Naive B cell (primary cell): ENCODE data around the gene RNF214. TPM values are rescaled to one million over a fixed set of nuclear protein-coding genes. Genes with fewer than 3 reads are reported as not detected.

Experiments used
- ATAC-seq, 2 donors: fragments of 150-1000 bp; cut with Tn5 transposase; 2 replicates each; pipeline ENCODE4 v1.10.0; 2021; ENCODE audit warnings: low read depth in 2 of 2, mild to moderate bottlenecking in 2 of 2, moderate library complexity in 2 of 2
- DNase-seq: peaks from one replicate; pipeline ENCODE4 v3.0.0; 2022
- H3K27ac Mint-ChIP-seq, 6 donors: one replicate each; pipeline ENCODE4 v1.8.0; 2020 to 2022; ENCODE audit warnings: mild to moderate bottlenecking in 6 of 6, mixed read lengths in 6 of 6, moderate library complexity in 5 of 6, inconsistent platforms in 2 of 6
- H3K27me3 Mint-ChIP-seq, 3 donors: one replicate each; pipeline ENCODE4 v1.8.0; 2021 to 2022; ENCODE audit warnings: mixed read lengths in 3 of 3, mild to moderate bottlenecking in 1 of 3
- H3K36me3 Mint-ChIP-seq, 2 donors: one replicate each; pipeline ENCODE4 v1.8.0; 2020 to 2022; ENCODE audit warnings: mixed read lengths in 2 of 2, inconsistent platforms in 1 of 2, mild to moderate bottlenecking in 1 of 2
- H3K4me1 Mint-ChIP-seq, 3 donors: one replicate each; pipeline ENCODE4 v1.8.0; 2020 to 2022; ENCODE audit warnings: mixed read lengths in 3 of 3, inconsistent platforms in 1 of 3, mild to moderate bottlenecking in 1 of 3, moderate library complexity in 1 of 3
- H3K4me3 Mint-ChIP-seq, 8 donors: one replicate each; pipeline ENCODE4 v1.8.0; 2020 to 2022; ENCODE audit warnings: mild to moderate bottlenecking in 8 of 8, mixed read lengths in 8 of 8, moderate library complexity in 8 of 8, inconsistent platforms in 2 of 8
- H3K9me3 Mint-ChIP-seq, 7 donors: one replicate each; pipeline ENCODE4 v1.8.0; 2020 to 2022; ENCODE audit warnings: mixed read lengths in 7 of 7, mild to moderate bottlenecking in 5 of 7, inconsistent platforms in 2 of 7, moderate library complexity in 1 of 7
- polyA plus RNA-seq, 6 donors: library from polyadenylated mRNA; unstranded; fragments of 300-500 nt; fragmentation: Illumina TruSeq; gene quantifications; one replicate each; pipeline ENCODE4 v1.2.3, GENCODE V29; 2021; ENCODE audit warnings: low read depth in 6 of 6

RNF214 gene
- polyA plus RNA-seq, 6 donors from 2014 or later: 1.4 to 15.5 (median 13.4) TPM

- ATAC-seq (no peak), DNase-seq (no peak)
- H3K36me3 Mint-ChIP-seq: no peaks in the 10 kb centered on the region
- peaks cover 0 to 3% (median 0%) of the 10 kb centered on the region in 3 donors for H3K4me1 Mint-ChIP-seq
- peak overlapping the region in 2 of 6 donors; percentile 31 to 49 for H3K27ac Mint-ChIP-seq
- no peaks in the 10 kb centered on the region for H3K9me3 Mint-ChIP-seq
- H3K4me3 Mint-ChIP-seq: no peak overlapping the region
- H3K27me3 Mint-ChIP-seq: peaks cover 0 to 6% (median 0%) of the 10 kb centered on the region in 3 donors
Measured at GRCh38 chr11:117298195-117298594, 65.7 kb downstream of the RNF214 start.

- Mint-ChIP-seq H3K27me3 (peaks cover 0 to 6% (median 0%) of the 10 kb centered on the region in 3 donors), H3K4me1 (peaks cover 0 to 3% (median 0%) of the 10 kb centered on the region in 3 donors), H3K9me3 (no peaks in the 10 kb centered on the region), H3K36me3 (no peaks in the 10 kb centered on the region), H3K4me3 (peak overlapping the region in 1 of 8 donors; percentile 47), H3K27ac (peak overlapping the region in 2 of 6 donors; percentile 24 to 72)
- DNase-seq (no peak), ATAC-seq (no peak)
Measured at GRCh38 chr11:117299351-117300282, 67.1 kb downstream of the RNF214 start.

GRCh38 chr11:117300283-117300663 is 67.8 kb downstream of the RNF214 start:
- no peaks in the 10 kb centered on the region for H3K36me3 Mint-ChIP-seq
- no peak overlapping the region for H3K4me3 Mint-ChIP-seq

GRCh38 chr11:117300773-117301172 is 68.3 kb downstream of the RNF214 start:
- Mint-ChIP-seq H3K9me3 (no peaks in the 10 kb centered on the region), H3K4me1 (peaks cover 0 to 3% (median 0%) of the 10 kb centered on the region in 3 donors), H3K27me3 (peaks cover 0 to 6% (median 0%) of the 10 kb centered on the region in 3 donors), H3K27ac (peak overlapping the region in 2 of 6 donors; percentile 47 to 91), H3K36me3 (no peaks in the 10 kb centered on the region), H3K4me3 (no peak overlapping the region)
- ATAC-seq: no peak
- DNase-seq: no peak

More at GRCh38 chr11:117300283-117300663, 67.8 kb downstream of the RNF214 start:
- no peaks in the 10 kb centered on the region for H3K9me3 Mint-ChIP-seq
- DNase-seq: no peak
- peak overlapping the region in 1 of 6 donors; percentile 69 for H3K27ac Mint-ChIP-seq
- peaks cover 0 to 6% (median 0%) of the 10 kb centered on the region in 3 donors for H3K27me3 Mint-ChIP-seq
- no peak for ATAC-seq
- peaks cover 0 to 3% (median 0%) of the 10 kb centered on the region in 3 donors for H3K4me1 Mint-ChIP-seq

- H3K36me3 Mint-ChIP-seq: no peaks in the 10 kb centered on the region
- H3K9me3 Mint-ChIP-seq: no peaks in the 10 kb centered on the region
Measured at GRCh38 chr11:117302228-117302627, 69.8 kb downstream of the RNF214 start.

GRCh38 chr11:117303101-117303500 is 70.6 kb downstream of the RNF214 start:
- no peak overlapping the region for H3K4me3 Mint-ChIP-seq
- H3K27me3 Mint-ChIP-seq: peaks cover 0 to 6% (median 3%) of the 10 kb centered on the region in 3 donors
- H3K36me3 Mint-ChIP-seq: no peaks in the 10 kb centered on the region
- no peak for DNase-seq
- peaks cover 0 to 3% (median 0%) of the 10 kb centered on the region in 3 donors for H3K4me1 Mint-ChIP-seq
- no peak for ATAC-seq
- H3K9me3 Mint-ChIP-seq: no peaks in the 10 kb centered on the region
- no peak overlapping the region for H3K27ac Mint-ChIP-seq

More at GRCh38 chr11:117302228-117302627, 69.8 kb downstream of the RNF214 start:
- no peak overlapping the region for H3K4me3 Mint-ChIP-seq
- H3K4me1 Mint-ChIP-seq: peaks cover 0 to 3% (median 0%) of the 10 kb centered on the region in 3 donors
- ATAC-seq: no peak
- H3K27ac Mint-ChIP-seq: no peak overlapping the region
- DNase-seq: no peak
- H3K27me3 Mint-ChIP-seq: peaks cover 0 to 6% (median 0%) of the 10 kb centered on the region in 3 donors

- no peaks in the 10 kb centered on the region for H3K9me3 Mint-ChIP-seq
- peaks cover 0 to 9% (median 6%) of the 10 kb centered on the region in 3 donors for H3K27me3 Mint-ChIP-seq
- H3K4me3 Mint-ChIP-seq: no peak overlapping the region
- no peak for DNase-seq
- no peak for ATAC-seq
- H3K36me3 Mint-ChIP-seq: no peaks in the 10 kb centered on the region
- H3K27ac Mint-ChIP-seq: no peak overlapping the region
- H3K4me1 Mint-ChIP-seq: peaks cover 0 to 3% (median 0%) of the 10 kb centered on the region in 3 donors
Measured at GRCh38 chr11:117303646-117304315, 71.3 kb downstream of the RNF214 start.

- no peak for ATAC-seq
- Mint-ChIP-seq H3K4me3 (no peak overlapping the region), H3K9me3 (no peaks in the 10 kb centered on the region), H3K36me3 (no peaks in the 10 kb centered on the region), H3K4me1 (peaks cover 0 to 3% (median 0%) of the 10 kb centered on the region in 3 donors), H3K27ac (no peak overlapping the region), H3K27me3 (peaks cover 9 to 14% (median 9%) of the 10 kb centered on the region in 3 donors)
- DNase-seq: no peak
Measured at GRCh38 chr11:117305145-117305544, 72.7 kb downstream of the RNF214 start.

GRCh38 chr11:117309310-117309709 is 76.8 kb downstream of the RNF214 start:
- Mint-ChIP-seq H3K4me1 (no peaks in the 10 kb centered on the region), H3K4me3 (no peak overlapping the region), H3K27ac (no peak overlapping the region), H3K36me3 (no peaks in the 10 kb centered on the region), H3K27me3 (peaks cover 21 to 36% (median 31%) of the 10 kb centered on the region in 3 donors), H3K9me3 (no peaks in the 10 kb centered on the region)
- no peak for ATAC-seq
- DNase-seq: no peak

GRCh38 chr11:117313091-117313490 is 80.6 kb downstream of the RNF214 start:
- H3K4me3 Mint-ChIP-seq: peak overlapping the region in 1 of 8 donors; percentile 16

GRCh38 chr11:117313828-117314768 is 81.6 kb downstream of the RNF214 start:
- no peak overlapping the region for H3K27ac Mint-ChIP-seq
- peaks cover 36 to 55% (median 47%) of the 10 kb centered on the region in 3 donors for H3K27me3 Mint-ChIP-seq
- H3K4me1 Mint-ChIP-seq: peaks cover 10 to 14% (median 13%) of the 10 kb centered on the region in 3 donors
- DNase-seq: no peak
- H3K36me3 Mint-ChIP-seq: no peaks in the 10 kb centered on the region
- H3K9me3 Mint-ChIP-seq: no peaks in the 10 kb centered on the region
- no peak for ATAC-seq
- peak overlapping the region in 6 of 8 donors; percentile 25 to 72 (median 62) for H3K4me3 Mint-ChIP-seq

More at GRCh38 chr11:117313091-117313490, 80.6 kb downstream of the RNF214 start:
- Mint-ChIP-seq H3K4me1 (peaks cover 10 to 14% (median 13%) of the 10 kb centered on the region in 3 donors), H3K9me3 (no peaks in the 10 kb centered on the region), H3K27me3 (peaks cover 39 to 61% (median 50%) of the 10 kb centered on the region in 3 donors), H3K36me3 (no peaks in the 10 kb centered on the region), H3K27ac (no peak overlapping the region)
- ATAC-seq (no peak), DNase-seq (no peak)

GRCh38 chr11:117314840-117315239 is 82.4 kb downstream of the RNF214 start:
- H3K36me3 Mint-ChIP-seq: no peaks in the 10 kb centered on the region

More at GRCh38 chr11:117314840-117315239, 82.4 kb downstream of the RNF214 start:
- Mint-ChIP-seq H3K4me3 (peak overlapping the region in 7 of 8 donors; percentile 63 to 84 (median 72)), H3K27ac (peak overlapping the region in 2 of 6 donors; percentile 22 to 96), H3K4me1 (peaks cover 10 to 14% (median 13%) of the 10 kb centered on the region in 3 donors), H3K27me3 (peaks cover 34 to 55% (median 48%) of the 10 kb centered on the region in 3 donors), H3K9me3 (no peaks in the 10 kb centered on the region)
- DNase-seq (no peak), ATAC-seq (no peak)
